COLO668 (cell line): ENCODE results near the gene SPATA21.
A peak's percentile ranks its signal among the peaks of the same experiment; 100 is the strongest.
"Not testable (repeated sequence)": the region's sequence is repeated elsewhere in the genome, so short reads cannot be mapped to it uniquely, and the experiment has no call there.

Experiments
- DNase-seq: peaks from one replicate; lab custom pipeline; 2025; ENCODE audit not compliant: unreplicated experiment; lab: John Stamatoyannopoulos, UW

SPATA21 gene

DNA sequence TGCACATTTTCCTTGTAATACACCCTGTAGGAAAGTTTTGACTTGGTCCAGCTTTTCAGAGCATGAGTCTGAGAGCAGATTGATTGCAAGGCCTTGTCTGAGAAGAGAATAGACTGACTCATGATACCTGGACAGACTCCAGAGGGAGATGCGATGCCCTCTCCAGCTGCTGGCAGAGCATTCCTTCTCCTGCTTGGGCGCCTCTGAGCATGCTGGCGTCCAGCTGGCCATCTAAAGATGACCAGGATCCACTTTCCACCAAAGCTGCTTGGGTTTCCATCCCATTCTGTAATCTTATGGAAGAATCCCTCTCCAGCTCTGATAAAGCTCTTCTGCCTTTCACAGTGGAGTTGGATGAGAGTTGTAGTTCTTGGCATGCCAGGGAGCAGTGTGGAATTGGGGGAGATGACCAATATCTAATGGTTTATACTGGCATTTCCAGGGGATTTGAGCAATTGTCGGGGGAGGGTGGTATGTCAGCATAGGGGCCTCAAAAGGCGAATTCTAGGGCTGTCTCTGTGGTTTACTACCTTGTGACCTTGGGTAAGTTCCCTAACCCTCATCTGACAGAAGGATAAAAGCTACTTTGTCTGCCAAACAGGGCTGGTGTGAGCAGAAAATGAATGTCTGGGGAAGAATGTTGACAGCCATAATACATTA, 50.6 kb downstream of the SPATA21 start:
- no peak for DNase-seq

GRCh38 chr1:16385659-16386453, 51.4 kb downstream of the SPATA21 start:
- no peak for DNase-seq

DNA sequence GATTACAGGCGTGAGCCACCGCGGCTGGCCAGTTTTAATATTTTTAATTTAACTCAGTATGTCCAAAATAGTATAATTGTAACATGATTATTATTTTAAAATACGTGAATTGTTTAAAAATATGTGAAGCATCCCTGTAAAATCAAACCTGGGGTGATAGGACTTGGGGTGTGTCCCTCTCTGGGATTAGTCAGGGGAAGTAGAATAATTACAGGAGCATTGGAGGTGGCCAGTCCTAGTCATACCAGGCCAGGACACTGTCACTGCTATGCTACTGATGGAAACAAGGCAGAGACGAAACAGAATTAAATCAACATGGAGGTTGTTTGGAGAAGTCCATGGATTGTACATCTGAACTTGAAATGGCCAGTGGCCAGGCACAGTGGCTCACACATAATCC, 53.3 kb downstream of the SPATA21 start:
- DNase-seq: no peak

DNA sequence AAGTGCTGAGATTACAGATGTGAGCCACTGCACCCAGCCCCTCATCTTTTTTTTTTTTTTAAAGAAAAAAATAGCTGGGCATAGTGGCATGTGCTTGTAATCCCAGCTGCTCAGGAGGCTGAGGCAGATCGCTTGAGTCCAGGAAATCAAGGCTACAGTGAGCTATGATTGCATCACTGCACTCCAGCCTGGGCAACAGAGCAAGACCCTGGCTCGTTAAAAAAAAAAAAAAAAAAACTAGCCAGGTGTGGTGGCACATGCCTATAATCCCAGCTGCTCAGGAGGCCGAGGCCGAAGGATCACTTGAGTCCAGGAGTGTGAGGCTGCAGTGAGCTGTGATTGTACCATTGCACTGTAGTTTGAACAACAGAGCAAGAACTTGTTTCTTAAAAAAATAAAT, 56.4 kb downstream of the SPATA21 start:
- no peak for DNase-seq

GRCh38 chr1:16378443-16378842, 58.8 kb downstream of the SPATA21 start:
- DNase-seq: no peak

DNA sequence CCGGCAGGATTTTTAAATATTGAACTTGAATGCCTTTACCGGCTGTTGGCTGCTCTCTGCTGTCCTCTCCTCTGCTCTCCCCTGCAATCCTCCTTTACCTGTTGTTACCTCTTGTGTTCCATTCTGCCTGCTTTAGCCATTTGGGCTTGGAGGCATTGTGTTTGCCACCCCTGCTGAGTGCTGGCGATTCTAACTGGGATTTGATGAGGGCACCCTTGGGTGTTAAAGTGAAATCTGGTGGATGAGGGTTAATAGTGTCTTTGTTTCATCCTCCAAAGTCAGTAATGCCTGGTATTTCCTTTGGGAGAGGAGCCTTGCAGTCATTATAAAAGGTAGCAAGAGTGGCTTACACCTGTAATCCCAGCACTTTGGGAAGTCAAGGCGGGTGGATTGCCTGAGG, 60.3 kb downstream of the SPATA21 start:
- DNase-seq: no peak

DNA sequence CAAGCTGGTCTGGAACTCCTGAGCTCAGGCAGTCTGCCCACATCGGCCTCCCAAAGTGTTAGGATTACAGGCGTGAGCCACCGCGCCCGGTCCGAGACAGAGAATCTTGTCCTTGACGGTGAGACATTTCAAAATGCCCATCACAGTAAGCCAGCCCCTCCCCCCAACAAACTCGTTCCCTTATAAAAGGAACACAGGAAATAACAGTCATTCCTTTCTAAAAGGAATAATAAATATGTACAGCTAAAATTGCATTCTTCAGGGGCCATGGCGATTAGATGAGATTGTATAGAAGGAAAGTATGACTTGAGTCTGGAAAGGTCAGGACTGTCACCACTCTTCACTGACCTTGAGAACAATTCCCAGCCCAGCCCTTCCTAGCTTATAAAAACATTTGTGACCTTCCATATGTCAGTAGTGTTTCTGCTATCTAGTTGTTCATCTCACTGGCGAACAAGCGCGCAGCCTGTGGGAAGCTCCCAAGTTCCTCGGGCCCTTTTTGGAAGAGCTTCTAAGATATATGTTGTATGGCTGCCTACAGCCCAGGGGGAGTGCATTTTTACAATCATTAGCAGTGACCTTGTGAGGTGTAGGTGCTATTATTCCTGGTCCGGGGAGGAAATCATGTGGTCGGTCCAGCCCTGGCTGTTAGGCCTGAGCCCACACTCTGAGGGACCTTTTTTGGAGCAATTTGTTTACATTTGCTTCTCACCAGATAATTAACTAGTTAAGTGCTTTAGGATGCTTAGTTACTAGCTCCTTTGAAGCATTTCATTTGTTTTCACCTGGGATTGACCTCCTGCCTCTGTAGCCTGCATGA, 61.5 kb downstream of the SPATA21 start:
- no peak for DNase-seq

DNA sequence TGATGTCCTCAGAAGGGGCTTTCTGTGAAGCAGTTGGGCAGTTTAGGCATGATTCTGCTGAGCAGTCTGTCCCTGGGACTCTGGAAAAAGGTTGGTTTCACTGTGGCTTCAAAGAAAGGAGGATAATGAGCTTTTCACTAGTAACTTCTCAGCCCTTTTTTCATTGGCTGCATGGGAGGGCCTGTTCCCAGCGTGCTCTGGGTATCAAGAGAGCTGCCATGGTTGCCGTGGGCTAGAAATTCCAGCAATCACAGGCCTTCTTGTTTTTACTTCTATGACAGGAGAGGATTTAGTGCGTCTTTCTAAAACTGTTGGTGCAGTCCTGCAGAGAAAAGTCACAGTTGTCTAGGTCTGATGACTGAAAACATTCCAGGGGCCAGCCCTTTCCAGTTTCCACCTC, 63.0 kb downstream of the SPATA21 start:
- DNase-seq: no peak

GRCh38 chr1:16372535-16373285, 64.5 kb downstream of the SPATA21 start:
- no peak for DNase-seq

- DNase-seq: no peak
These were observed 65.5 kb downstream of the SPATA21 start for GRCh38 chr1:16371725-16372124.

DNA sequence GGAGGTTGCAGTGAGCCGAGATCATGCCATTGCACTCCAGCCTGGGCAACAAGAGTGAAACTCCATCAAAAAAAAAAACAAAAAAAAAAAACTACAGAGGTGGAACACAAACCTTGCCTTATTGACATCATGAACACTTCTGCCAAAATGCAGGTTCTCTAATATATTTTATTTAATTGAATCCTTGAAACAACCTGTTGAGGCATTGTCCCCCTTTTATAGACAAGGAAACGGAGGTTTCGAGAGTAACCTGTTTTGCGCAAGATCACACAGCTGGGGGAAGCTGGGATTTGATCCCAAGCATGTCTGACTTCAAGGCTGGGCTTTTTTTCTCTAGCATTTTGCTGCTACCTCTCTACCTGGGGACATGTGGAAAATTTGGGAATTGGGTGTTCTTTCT, 67.4 kb downstream of the SPATA21 start:
- no peak for DNase-seq

DNA sequence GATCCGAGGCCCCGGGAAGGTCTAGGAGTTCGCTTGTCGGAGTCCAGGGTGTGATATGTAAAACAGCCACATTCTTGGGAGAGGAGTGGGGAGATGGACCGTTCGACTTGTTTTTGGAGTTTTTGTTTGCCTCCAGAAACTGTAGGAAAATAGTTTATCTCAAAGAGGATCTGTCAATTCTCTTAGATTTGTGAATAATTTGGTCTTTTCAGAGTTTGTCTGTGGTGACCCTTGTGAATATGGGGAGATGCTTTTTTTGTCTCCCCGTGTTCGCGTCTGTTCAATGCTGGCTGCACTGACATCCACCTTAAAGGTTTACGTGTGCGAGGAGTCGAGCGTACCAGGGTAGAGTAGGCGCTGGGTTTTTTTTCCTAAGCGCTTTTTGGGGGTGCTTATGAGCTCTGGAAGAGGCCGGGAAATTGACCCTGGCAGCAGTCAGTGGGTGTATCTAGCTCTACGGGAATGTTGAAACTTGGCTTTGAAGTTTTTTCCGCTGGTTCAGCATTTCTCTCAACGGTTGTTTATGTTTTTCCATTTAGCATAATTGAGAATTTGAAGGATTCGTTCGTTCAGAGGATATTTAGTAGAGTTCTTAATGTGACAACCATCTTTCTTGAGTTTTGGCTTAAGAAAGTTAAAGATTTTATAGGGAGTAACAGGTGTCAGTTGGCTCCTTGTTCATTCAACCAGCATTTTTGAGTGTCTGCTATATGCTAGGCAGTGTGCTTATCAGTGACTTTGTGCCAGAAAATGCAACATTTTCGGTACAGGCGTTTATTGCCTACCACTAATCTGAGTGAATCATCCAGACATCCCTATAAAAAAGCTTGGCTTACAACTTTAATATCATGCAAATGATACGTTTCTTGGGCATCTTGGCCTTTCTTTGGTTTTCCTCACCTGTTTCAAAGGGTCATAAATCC, 69.0 kb downstream of the SPATA21 start:
- no peak for DNase-seq

- peak; percentile 86 for DNase-seq
These were observed 69.8 kb downstream of the SPATA21 start for GRCh38 chr1:16367258-16367967.

DNA sequence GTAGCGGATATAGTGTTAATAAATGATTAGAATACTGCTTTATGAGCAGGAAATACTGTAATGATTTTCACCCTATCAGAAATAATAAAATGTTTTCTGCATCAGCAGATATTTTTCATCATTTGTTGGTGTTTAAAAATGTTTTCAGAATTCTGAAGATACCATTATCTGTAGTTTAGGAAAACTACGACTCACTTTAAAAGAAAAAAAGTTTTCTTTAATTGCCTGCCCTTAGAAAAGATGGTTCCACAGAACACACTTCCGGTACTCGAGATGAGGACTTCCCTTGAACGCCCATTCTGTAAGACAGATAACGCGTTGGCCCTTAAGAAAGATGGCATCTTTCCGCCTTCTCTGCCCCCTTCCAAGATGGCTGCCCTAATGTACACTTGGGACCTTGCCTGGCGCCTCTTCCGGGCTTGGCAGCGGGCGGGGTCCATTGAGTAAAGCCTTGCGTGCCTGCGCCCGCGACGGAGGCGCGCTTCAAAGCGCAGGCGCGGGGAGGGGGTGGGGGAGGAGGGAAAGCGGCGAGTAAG, 70.4 kb downstream of the SPATA21 start, which contains the start of gene SZRD1:
SZRD1 (plus strand) TSS at position 521 of the 536 bp plus-strand sequence. CDS start 16 bp downstream, outside the sequence.
- DNase-seq: peak; percentile 100

GRCh38 chr1:16365146-16365498, 72.1 kb downstream of the SPATA21 start:
- not testable (repeated sequence) for DNase-seq

GRCh38 chr1:16356867-16357266, 80.4 kb downstream of the SPATA21 start:
- DNase-seq: no peak

GRCh38 chr1:16354619-16355018, 82.6 kb downstream of the SPATA21 start:
- no peak for DNase-seq

DNA sequence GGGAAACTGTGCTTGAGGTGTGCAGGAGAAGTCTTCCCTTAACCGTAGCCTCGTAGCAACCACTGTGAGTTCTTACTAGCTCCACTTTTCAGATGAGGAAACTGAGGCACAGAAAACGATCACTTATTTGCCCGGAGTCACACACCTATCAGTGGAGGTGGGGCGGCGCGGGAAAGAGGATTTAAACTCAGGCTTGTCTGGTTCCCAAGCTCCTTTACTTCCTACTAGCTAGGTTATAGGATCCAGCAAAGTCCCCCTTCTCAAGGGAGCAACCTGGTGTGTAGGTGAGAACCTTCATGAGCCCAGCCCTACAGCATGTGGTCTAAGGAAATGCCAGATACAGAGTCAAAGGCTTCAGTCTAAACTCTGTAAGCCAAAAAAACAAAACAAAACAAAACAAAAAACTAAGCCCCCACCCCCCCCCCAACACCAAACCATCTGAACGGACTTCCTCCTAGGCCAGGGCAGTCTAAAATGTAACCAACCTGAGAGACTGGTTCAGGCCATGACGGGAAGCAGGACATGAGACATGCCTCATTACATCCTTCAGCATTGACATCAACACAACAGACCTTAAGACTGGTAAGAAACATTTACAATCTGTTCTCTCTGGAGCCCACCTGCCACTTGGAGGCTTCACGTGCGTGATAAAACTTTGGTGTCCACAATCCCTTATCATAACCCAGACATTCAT, 84.2 kb downstream of the SPATA21 start:
- DNase-seq: peak; percentile 61
